ENCODE data around the gene RPL6. TPM values are rescaled to one million over a fixed set of nuclear protein-coding genes. Genes with fewer than 3 reads are reported as not detected.
A peak's percentile ranks its signal among the peaks of the same experiment; 100 is the strongest.

RPL6 gene
- total and polyA plus RNA-seq, 9 of the 15 experiments (the other 6 are each of a cell fraction or from before 2014, with no cell fraction given) = 1,519 to 3,103 (median 2,396) TPM

- Histone ChIP-seq H2AFZ (ENCODE audit: low read depth, low read length) (peak within 1 kb of the TSS; percentile 96), H3K27ac (ENCODE audit: extremely low read depth, low read depth, low read length) (peak within 1 kb of the TSS; percentile 89), H3K9me3 (replicated peaks; ENCODE audit: control insufficient read depth, insufficient read depth, low read depth, low read length) (no peaks in the 10 kb centered on the region), H3K27me3 (ENCODE audit: control insufficient read depth in 2 of 2, insufficient read depth in 2 of 2, low read length in 2 of 2) (no peaks in the 10 kb centered on the region), H3K79me2 (ENCODE audit: control insufficient read depth, insufficient read depth, low read length) (peaks cover 47% of the 10 kb centered on the region), H4K20me1 (replicated peaks; ENCODE audit: control insufficient read depth, insufficient read depth, low read length) (0 out of 2 replicates have a peak, but pooled peaks cover 7% of the 10 kb centered on the region), H3K36me3 (ENCODE audit: control insufficient read depth, insufficient read depth, low read length) (no peaks in the 10 kb centered on the region; the same call in 2 of the 3 replicates), H3K9ac (ENCODE audit: insufficient read depth in 1 of 2, low read depth in 2 of 2, low read length in 2 of 2) (peak within 1 kb of the TSS; percentile 78 to 97), H3K4me2 (ENCODE audit: insufficient read depth, low read length) (peak within 1 kb of the TSS; percentile 88), H3K4me1 (replicated peaks in 1 of 2; ENCODE audit: control insufficient read depth in 2 of 2, insufficient read depth in 2 of 2, low read length in 2 of 2) (peaks cover 22 to 32% of the 10 kb centered on the region in 2 experiments), H3K9me1 (ENCODE audit: control insufficient read depth, insufficient read depth, low read length) (peaks cover 3% of the 10 kb centered on the region), H3K4me3 (peak within 1 kb of the TSS; percentile 98)
- DNase-seq (ENCODE audit: extremely low read depth in 1 of 4, low spot score in 3 of 4) (peak; percentile 95 to 97 (median 96)), ATAC-seq (peak; percentile 96), FAIRE-seq (peak; percentile 82)
- ChIA-PET POLR2A (no interaction called here), CTCF (ENCODE audit: low intra/inter-chr PET ratio) (interaction anchor here (0.6 kb wide), 1 partner anchor 313 kb away, joined by 4 read pairs; no protein-coding TSS in a partner anchor)
- 2% methylated on average over 34 of the region's 106 CpGs for WGBS (ENCODE audit: insufficient coverage, low coverage, missing lambda C conversion rate)
- BruUV-seq (replicated peaks) = no TSS peak
- in situ Hi-C loops (cut with MboI) = no loop called here
- intact Hi-C loops (cut with micrococcal nuclease) = loop anchor here (1.0 to 10.0 kb wide), 3 partner anchors 184 to 367 kb away; partner anchors contain the start of genes ERP29 and TMEM116
- TF ChIP-seq ZNF77 (CRISPR knock-in tag; IDR thresholded peaks at IDR 0.05) (no peak), SNRNP70 (optimal IDR thresholded peaks at IDR 0.05; ENCODE audit: low read depth, low read length) (no peak), CC2D1A (IDR thresholded peaks at IDR 0.05) (no peak), FOXK2 (conservative IDR thresholded peaks at IDR 0.05 in 1 of 2, IDR thresholded peaks at IDR 0.05 in 1 of 2; ENCODE audit: low read depth in 2 of 2) (peak; percentile 69 to 73), ZKSCAN1 (IDR thresholded peaks at IDR 0.05; ENCODE audit: low read depth, low read length) (no peak), MBD2 (IDR thresholded peaks at IDR 0.05; ENCODE audit: borderline replicate concordance, low read depth) (peak; percentile 67; the same call in 1 of the 2 replicates), POLR3A (IDR thresholded peaks at IDR 0.05; ENCODE audit: borderline replicate concordance, extremely low read depth, insufficient read depth, insufficient read length) (no peak), CREB3 (tag; conservative IDR thresholded peaks at IDR 0.05; ENCODE audit: low read depth) (no peak), CREB1 (IDR thresholded peaks at IDR 0.05) (peak; percentile 22; the same call in 1 of the 2 replicates), CREB1 (CRISPR knock-in tag; IDR thresholded peaks at IDR 0.05) (no peak), NUFIP1 (IDR thresholded peaks at IDR 0.05; ENCODE audit: partially characterized antibody) (no peak), RCOR1 (IDR thresholded peaks at IDR 0.05; ENCODE audit: borderline replicate concordance in 1 of 2, low read depth in 2 of 2, low read length in 2 of 2) (0 out of 4 replicates have a peak, but pooled peaks of 1 of the 2 experiments have one; percentile 23), C11orf30 (IDR thresholded peaks at IDR 0.05; ENCODE audit: low read depth) (no peak), KLF6 (CRISPR knock-in tag; IDR thresholded peaks at IDR 0.05; ENCODE audit: borderline replicate concordance) (no peak), NFIX (CRISPR knock-in tag; IDR thresholded peaks at IDR 0.05; ENCODE audit: low read depth) (no peak), HSF4 (CRISPR knock-in tag; IDR thresholded peaks at IDR 0.05; ENCODE audit: borderline replicate concordance) (no peak), TCF7 (IDR thresholded peaks at IDR 0.05; ENCODE audit: borderline replicate concordance) (no peak), ESRRB (CRISPR knock-in tag; IDR thresholded peaks at IDR 0.05; ENCODE audit: borderline replicate concordance) (no peak), ID3 (CRISPR knock-in tag; IDR thresholded peaks at IDR 0.05) (no peak), ID3 (tag; IDR thresholded peaks at IDR 0.05) (peak; percentile 57; the same call in 1 of the 2 replicates), SP1 (CRISPR knock-in tag; IDR thresholded peaks at IDR 0.05) (peak; percentile 73), CBX1 (IDR thresholded peaks at IDR 0.05; ENCODE audit: low read depth) (peak; percentile 32)
Measured at GRCh38 chr12:112381883-112382796, 27.3 kb downstream of the RPL6 start, which contains the start of gene HECTD4. TSS of gene HECTD4 (minus strand) at chr12:112382431. CDS start at chr12:112382128, 303 bp downstream.

All from K562 (cell line).